GM21717 (cell line): ENCODE measurements around the gene ATXN3L.

Experiments used
- ATAC-seq: cut with Tn5 transposase; IDR thresholded peaks from one replicate; pipeline ENCODE4 v1.9.1; 2021; ENCODE audit warnings: mild to moderate bottlenecking, moderate library complexity; ENCODE audit not compliant: unreplicated experiment

The ATXN3L gene

DNA sequence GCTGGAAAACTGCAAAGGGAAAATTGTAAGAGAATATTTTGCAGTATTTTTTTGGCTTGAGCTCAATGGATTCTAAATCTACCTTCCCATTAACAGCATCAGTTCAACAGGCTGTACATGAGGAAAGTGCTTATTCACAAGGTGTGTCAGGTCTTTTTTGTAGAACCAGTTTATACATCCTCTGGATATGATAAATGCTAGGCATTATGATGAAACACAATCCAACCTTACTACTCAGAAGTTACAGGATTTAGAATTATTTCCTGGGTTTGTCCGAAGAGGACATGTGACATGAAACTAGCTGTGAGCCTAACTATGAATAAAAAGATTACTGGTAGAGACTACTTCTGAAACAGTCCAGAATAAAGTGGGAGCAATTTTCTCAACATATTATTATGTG lies 49.5 kb downstream of the ATXN3L start:
- no peak for ATAC-seq

DNA sequence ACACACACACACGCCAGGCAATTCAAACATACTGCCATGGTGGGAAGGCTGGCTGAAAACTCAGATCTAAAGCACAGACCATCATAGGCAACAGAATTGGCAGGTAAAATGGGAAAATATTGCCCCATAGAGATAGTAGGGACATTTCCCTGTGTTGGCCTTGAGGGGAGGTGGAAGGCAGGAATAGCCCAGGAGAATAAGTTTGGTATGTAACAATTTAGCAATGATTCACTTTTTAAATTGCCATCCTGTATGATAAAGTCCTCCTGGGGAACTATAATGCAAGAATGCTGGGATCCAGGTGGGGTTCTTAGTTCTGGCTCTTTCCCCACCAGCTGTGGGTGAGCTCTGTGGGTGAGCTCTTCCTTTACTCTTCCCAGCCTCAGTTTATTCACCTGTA lies 51.0 kb downstream of the ATXN3L start:
- ATAC-seq, result no peak
